Islet of Langerhans (tissue), 1 donor: Measurements from ENCODE around the gene PRDM1.

Experiments used
- FAIRE-seq: peaks from one replicate; lab custom pipeline; 2011; peaks lifted over from hg19 to GRCh38; lab: Jason Lieb, UNC

Gene PRDM1

GRCh38 chr6:106116125-106116832 is 30.1 kb downstream of the PRDM1 start:
- FAIRE-seq: no peak

GRCh38 chr6:106117579-106117978 is 31.4 kb downstream of the PRDM1 start:
- no peak for FAIRE-seq

DNA sequence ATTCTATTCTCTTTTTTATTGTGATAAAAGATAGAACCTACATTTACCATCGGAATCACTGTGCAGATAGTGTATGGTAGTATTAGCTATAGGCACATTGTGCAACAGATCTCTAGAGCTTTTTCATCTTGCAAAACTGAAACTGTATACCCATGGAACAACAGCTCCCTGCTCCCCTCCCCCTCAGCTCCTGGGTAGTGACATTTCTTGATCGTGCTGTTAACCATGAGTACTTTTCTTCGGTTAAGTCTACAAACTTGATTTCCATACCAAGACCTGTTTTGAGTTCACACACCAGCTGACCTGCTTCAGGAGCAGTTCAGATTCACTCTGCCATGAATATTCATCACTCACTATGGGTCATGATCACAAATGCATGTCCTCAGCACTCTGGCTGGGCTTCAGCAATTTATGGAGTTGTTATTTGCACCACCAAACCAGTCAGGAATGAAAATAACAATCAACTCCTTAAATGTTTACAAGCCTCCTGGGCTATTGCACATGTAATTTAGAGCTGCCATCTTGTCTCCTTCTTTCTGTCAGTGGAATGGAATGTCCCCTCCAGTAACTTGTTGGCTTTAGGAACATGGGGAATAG is 32.8 kb downstream of the PRDM1 start:
- FAIRE-seq: no peak

GRCh38 chr6:106119546-106119945 is 33.4 kb downstream of the PRDM1 start:
- no peak for FAIRE-seq

DNA sequence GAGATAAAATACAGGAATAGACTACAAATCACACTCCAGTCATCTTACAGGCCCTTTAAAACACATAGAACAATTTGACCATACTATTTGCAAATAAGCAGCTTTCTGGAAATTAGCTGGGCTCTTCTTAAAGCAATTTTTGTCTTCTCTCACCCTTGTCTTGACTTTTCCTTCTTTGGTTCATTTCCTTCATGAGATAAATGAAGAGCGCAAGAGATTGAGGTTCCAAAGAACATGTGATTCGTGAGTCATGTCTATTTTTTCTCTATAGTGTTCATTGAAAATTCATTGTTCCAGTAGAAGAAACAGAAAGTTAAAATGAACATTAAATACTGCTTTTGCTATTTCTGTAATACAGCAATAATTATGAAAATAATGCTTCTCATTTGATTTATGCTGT is 33.9 kb downstream of the PRDM1 start:
- no peak for FAIRE-seq

DNA sequence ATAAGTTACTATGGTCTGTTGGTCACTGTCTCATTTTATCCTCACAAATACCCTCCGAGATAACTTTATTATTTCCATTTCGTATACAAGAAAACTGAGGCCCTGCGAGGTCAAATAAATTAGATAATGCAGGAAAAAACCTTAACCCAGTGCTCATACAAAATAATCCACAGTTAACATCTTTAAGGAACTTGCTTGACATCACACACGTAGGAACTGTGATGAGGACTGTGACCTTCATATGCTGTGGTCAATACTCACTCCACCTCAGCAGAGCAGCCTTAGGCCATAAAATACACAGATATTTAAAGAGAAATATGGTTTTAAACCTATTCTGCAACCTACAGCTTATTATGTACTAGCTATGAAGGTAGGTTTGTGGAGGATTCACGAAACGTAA is 34.3 kb downstream of the PRDM1 start:
- FAIRE-seq: no peak

- FAIRE-seq: no peak
These were observed 36.3 kb downstream of the PRDM1 start for GRCh38 chr6:106122306-106122918.

GRCh38 chr6:106122938-106123656 is 37.0 kb downstream of the PRDM1 start:
- no peak for FAIRE-seq

- FAIRE-seq: no peak
These were observed 37.9 kb downstream of the PRDM1 start for GRCh38 chr6:106124015-106124414.

DNA sequence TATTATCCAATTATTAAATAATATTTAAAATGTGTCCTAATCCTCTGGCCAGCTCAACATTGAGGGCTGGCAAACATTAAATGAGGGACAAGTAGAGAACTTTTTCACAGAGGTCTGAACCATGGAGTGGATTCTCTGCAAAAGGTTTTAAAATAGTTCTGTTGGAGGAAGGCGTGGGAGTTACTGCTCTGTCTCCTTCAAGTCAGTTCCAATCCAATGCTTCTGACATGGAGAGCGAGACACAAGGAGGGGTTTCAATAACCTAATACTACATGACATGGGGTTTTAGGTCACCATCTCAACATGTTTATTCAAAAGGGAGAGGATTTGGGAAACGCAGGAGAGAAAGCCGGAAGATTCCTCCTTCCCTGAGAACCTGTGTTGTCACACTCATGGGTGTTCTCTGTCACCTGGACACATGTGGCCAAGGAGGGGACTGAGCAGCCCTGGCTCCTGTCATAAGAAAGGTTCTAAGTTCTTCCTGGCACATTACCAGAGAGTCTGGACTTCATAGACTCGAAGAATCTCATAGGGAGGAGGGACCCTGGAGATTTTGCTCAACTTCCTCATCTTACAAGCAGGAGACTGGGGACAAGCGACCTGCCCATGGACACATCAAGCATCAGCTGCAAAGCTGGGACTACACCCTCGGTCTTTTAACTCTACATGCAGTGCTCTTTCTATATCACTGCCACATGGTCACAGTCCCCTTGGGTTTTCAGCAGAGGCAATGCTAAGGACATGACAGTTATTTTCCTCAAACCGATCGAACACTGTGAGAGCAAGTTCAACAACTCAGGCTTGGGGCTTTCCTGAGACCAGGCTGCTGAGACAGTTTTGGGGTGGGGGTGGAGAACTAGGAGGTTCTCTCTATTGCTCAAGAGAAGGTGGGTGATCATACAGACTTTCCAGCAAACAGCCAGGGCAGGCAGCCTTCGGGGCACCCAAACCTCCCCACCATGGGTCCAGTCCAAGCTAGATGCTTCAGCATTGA is 38.6 kb downstream of the PRDM1 start:
- FAIRE-seq: no peak

- FAIRE-seq: no peak
These were observed 39.8 kb downstream of the PRDM1 start for GRCh38 chr6:106125925-106126435.

DNA sequence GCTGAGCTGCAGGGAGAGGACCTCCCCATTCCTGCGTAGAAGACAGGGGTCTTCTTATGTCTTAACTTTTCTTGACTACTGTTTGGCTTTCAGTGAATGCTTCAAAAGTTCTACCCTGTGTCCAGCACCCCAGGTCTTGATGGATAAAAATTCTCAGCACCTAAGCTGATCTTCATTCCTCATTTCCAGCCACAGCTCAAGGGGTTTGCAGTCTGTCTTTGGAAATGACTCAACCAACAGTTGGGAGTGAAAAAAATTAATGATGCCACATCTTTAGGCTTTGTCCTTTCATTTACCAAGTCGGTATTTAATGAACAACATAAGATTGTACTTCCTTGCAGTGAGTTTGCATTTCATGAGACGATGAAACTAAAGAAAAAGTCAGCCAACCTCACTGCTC is 40.3 kb downstream of the PRDM1 start:
- FAIRE-seq: no peak

DNA sequence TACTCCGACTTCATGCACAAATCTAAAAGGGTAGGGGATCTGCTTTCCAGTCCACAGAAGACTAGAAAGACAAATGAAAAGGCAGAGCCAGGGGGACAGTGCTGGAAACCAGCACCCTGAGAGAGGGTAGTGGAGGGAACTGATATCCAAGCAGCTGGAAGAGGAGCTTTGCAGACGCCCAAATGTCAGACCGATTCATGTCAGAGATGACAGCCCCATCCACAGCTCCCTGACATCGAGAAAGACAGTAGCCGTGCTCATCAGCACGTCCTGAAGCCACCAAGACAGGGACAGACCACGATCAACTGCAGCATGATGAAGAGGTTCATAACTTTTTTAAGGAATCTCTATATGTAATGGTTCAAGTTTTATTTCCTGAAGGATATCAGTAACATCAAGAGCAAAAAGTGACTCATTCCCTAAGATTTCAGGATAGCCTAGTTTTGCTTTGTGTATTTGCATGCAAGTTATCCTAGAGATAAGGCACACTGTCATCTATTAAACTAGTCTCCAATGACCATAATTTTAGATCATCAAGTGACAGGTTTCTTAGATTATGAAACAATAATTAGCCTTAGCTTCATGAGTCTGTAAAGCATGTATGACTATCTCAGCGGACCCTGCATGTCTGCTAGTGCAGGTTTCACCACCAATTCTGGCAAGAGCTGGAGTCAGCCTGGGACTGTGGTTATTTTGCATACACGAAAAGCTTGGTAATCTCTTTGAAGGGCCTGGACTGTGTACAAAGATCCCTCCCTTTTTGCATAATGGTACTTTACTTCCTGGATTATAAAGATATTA is 43.0 kb downstream of the PRDM1 start:
- no peak for FAIRE-seq

DNA sequence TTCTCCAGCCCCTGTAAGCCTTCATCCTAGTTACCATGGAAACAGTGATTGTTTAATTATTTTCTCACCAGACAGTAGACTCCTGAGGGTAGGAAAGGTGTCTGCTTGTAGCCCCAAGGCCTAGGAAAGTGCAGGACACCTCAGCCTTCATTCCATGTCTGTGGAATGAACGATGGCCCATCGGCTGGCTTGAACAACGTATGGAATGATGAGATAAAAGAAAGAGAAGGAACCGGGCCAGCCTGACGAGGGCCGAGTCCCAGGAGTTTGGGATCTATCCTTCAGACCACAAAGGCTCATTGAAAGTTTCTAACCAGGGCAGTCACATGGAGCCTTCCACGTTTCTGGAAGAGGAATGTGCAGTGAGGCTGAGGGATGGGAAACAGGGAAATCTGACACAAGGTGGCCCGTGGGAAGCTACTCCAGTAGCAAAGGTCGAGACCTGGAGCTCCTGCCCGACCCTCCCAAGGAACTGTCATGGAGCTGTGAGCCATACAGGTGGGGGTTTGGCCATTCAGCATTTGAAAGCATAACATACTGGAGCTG is 46.1 kb downstream of the PRDM1 start:
- FAIRE-seq: no peak

GRCh38 chr6:106133040-106133439 is 46.9 kb downstream of the PRDM1 start:
- no peak for FAIRE-seq

- FAIRE-seq: no peak
These were observed 48.1 kb downstream of the PRDM1 start for GRCh38 chr6:106134087-106134770.

GRCh38 chr6:106134906-106135634 is 48.9 kb downstream of the PRDM1 start:
- no peak for FAIRE-seq

DNA sequence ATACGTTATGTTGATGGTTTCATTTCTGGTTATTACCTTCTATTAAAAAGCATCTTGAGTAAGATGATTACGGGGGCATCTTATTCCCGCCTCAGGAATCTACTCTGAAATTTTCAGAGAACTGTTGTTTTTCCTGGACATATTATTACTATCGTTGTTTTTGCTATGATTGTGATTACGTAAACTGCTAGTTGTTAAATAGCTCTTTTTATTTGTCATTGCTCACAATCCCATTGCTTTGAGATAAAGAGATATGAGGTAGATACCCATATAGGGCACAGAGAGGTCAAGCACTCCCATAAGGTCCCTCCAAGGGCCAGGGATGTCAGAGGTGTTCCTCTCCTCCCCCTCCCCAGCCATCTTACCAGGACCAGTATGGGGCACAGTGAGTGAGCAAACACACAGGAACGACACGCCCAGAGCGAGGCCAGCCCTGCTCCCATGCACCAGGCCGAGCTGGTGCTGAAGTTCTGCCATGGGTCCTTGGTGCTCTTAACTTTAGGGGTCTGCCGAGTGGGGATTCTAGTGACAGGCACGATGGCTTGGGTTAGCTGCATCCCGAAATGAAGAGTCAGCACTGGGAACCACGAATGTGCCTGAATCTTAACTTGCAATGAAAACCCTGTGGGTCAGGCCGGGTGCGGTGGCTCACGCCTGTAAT is 49.9 kb downstream of the PRDM1 start:
- FAIRE-seq: no peak

GRCh38 chr6:106136845-106137244 is 50.7 kb downstream of the PRDM1 start:
- FAIRE-seq: no peak
